ENCODE data around the gene GPR35. TPM values are rescaled to one million over a fixed set of nuclear protein-coding genes. Genes with fewer than 3 reads are reported as not detected.

GPR35 gene
- total and polyA plus RNA-seq, 2 of the 13 experiments (the other 11 are each of a cell fraction or from before 2014, with no cell fraction given) = 27.1 to 44.2 TPM

- TF ChIP-seq ZBTB40 (IDR thresholded peaks at IDR 0.05) = no peak
- 0 out of 2 replicates have a peak, but pooled peaks have one; percentile 17 for TF ChIP-seq ZBTB40 (CRISPR knock-in tag; IDR thresholded peaks at IDR 0.05)
- no peak for TF ChIP-seq IRX3 (CRISPR knock-in tag; IDR thresholded peaks at IDR 0.05; ENCODE audit: borderline replicate concordance, low read depth)
- TF ChIP-seq KDM5B (CRISPR knock-in tag; IDR thresholded peaks at IDR 0.05; ENCODE audit: borderline replicate concordance) = peak; percentile 70
- 0 out of 2 replicates have a peak, but pooled peaks have one; percentile 35 for TF ChIP-seq TBX2 (CRISPR knock-in tag; IDR thresholded peaks at IDR 0.05; ENCODE audit: borderline replicate concordance)
- peak; percentile 56 for TF ChIP-seq XRCC5 (optimal IDR thresholded peaks at IDR 0.05; ENCODE audit: low read length)
- 0 out of 2 replicates have a peak, but pooled peaks have one; percentile 18 for TF ChIP-seq ZNF225 (CRISPR knock-in tag; IDR thresholded peaks at IDR 0.05)
- no peak for TF ChIP-seq ZNF570 (CRISPR knock-in tag; IDR thresholded peaks at IDR 0.05; ENCODE audit: borderline replicate concordance)
- 0 out of 2 replicates have a peak, but pooled peaks have one; percentile 18 for TF ChIP-seq ZNF574 (CRISPR knock-in tag; IDR thresholded peaks at IDR 0.05)
- no peak for TF ChIP-seq ZMYM3 (CRISPR knock-in tag; IDR thresholded peaks at IDR 0.05)
- peak; percentile 53; the same call in 1 of the 2 replicates for TF ChIP-seq ZNF687 (CRISPR knock-in tag; IDR thresholded peaks at IDR 0.05)
- TF ChIP-seq HES4 (CRISPR knock-in tag; IDR thresholded peaks at IDR 0.05; ENCODE audit: borderline replicate concordance) = no peak
These were observed 29.8 kb upstream of the GPR35 start (continued) for GRCh38 chr2:240595381-240596079.
